Stimulated activated CD8-positive, alpha-beta memory T cell treated with anti-CD3 and anti-CD28 coated beads, Interleukin-7, amount 100 ng/mL, for 4 hours (primary cell): Measurements from ENCODE around the gene DRD2.
"Not testable (repeated sequence)": the region's sequence is repeated elsewhere in the genome, so short reads cannot be mapped to it uniquely, and the experiment has no call there.

Experiments used
- DNase-seq, 2 donors: peaks; one replicate each; pipeline ENCODE4 v3.0.0-alpha.2; 2020; ENCODE audit warnings: low read depth in 2 of 2

Gene DRD2

DNA sequence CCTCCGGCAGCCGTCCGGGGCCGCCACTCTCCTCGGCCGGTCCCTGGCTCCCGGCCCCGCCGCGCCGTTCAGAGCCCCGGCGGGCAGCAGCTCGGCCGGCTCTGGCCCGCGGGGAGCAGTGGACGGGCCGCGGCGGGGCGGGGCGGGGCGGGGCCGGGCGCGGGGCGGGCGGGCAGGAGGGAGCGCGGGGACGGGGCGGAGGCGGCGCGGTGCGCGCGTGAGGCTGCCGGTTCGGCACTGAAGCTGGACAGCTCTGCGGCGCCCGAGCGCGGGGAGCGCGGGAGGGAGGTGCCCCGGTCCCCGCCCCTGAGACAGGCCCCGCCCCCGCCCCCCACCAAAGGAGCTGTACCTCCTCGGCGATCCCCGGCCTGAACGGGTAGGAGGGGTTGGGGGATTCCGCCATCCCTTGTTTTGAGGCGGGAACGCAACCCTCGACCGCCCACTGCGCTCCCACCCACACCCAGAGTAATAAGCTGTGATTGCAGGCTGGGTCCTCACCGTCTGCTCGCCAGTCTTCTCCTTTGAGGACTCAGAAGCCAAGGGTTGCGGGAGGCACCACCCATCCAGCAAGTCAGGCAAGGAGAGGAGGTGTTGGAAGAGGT lies at the start of gene DRD2:
Gene DRD2 (minus strand): TSS at position 239 of the 602 bp plus-strand sequence. CDS start 50,747 bp downstream, outside the sequence.
- DNase-seq = no peak

- DNase-seq = not testable (repeated sequence)
Measured at GRCh38 chr11:113523906-113524305, 48.7 kb upstream of the DRD2 start.

GRCh38 chr11:113521737-113522517 lies 46.7 kb upstream of the DRD2 start:
- DNase-seq = no peak

DNA sequence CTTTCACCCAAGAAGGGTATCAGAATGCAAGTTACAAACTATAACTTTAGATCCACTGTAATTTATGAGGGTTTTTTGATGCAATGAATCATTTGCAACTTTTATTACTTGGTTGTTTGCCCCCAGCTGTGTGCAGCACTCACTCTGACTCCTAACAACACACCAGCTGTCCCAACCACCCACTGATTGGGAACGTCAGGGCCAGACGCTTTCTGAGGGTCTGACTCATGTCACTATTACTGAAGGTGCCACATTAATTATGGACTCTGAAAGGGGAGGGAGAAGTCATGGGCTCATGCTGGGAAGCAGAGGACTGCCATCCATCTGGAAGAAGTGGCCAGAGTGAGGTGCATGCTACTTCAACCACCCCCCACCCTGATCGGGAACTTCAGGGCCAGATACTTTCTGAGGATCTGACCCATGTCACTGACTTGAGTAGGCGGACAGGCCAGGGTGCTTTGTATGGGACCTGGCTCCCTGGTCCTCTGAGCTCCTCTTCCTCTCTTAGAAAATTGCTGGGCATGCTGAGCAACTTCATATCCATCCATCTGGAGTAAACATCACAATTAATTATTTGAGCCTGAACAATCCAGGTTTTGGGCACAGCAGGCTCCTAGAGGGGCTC lies 44.9 kb upstream of the DRD2 start:
- DNase-seq = no peak

GRCh38 chr11:113518716-113519495 lies 43.7 kb upstream of the DRD2 start:
- DNase-seq = no peak

DNA sequence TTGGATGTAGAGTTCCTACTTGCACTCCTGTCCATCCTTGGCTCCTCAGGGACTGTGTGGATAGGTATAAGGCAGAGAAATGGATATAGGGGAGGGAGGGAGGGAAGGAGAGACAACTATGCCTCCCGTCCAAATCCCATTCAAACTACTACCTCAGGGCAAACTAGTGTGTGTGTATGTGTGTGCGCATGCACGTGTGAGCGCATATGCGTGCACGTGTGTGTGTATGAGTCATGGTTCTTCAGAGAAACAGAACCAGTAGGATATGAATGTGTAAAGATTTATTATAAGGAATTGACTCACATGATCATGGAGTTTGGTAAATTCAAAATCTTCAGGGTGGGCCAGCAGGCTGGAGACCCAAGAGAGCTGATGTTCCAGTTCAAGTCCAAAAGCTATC lies 42.2 kb upstream of the DRD2 start:
- DNase-seq = no peak

DNA sequence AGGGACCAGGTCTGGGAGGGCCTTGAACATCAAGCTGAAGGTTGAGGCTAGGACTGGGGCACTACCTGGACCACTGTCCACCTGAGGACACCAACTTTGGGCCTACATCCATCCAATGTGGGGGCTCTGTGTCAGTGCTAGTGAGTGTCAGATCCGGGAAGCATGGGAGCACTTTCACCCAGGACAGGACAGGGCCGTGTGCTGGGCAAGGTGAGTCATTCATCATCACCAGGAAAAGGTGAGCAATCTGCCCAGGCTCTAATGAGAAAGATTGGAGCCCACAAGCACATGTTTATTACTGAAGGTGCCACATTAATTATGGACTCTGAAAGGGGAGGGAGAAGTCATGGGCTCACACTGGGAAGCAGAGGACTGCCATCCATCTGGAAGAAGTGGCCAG lies 39.7 kb upstream of the DRD2 start:
- no peak for DNase-seq

- no peak for DNase-seq
Measured at GRCh38 chr11:113507341-113507740, 32.1 kb upstream of the DRD2 start.

- no peak for DNase-seq
Measured at GRCh38 chr11:113506893-113507292, 31.7 kb upstream of the DRD2 start.

- no peak for DNase-seq
Measured at GRCh38 chr11:113506461-113506860, 31.3 kb upstream of the DRD2 start.

- DNase-seq = no peak
Measured at GRCh38 chr11:113505541-113506375, 30.6 kb upstream of the DRD2 start.

DNA sequence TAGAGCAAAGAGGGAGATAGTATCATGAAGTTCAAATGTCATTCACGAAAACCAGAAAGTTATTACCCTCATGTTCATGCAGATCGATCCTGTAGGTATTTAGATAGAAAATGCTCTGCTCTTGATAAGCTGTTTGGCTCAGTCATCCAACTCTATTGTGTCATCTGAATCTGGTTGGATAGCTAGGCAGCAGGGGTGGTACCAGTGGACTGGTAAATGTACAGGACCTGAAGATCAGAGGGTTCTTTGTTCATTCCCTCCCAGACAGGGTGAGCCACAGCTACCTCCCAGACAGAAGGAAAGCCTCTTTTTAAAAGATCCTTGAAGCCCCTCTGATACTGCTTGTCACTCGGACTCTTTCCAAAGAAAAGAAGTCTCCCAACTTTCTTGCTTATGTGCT lies 29.8 kb upstream of the DRD2 start:
- no peak for DNase-seq

DNA sequence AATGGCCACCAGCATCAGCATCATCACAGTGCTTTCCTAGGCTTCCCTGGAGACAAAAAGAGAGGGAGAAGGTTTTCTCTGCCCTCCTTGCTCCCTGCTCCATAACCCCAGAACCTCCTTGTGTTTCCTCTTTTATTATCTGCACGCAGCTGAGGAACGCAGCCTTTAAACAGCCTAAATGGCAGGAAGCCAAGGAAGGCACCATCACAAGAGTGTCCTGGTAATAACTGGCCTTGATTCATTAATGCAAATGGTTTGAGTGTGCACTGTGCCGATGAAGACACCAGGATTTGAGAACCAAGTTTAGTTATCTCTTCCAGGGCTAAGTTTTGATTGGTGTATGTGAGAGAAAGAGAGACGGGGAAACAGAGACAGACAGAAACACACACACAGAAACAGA lies 29.4 kb upstream of the DRD2 start:
- DNase-seq = no peak

- DNase-seq = no peak
Measured at GRCh38 chr11:113504071-113504470, 28.9 kb upstream of the DRD2 start.

GRCh38 chr11:113497066-113497910 lies 22.1 kb upstream of the DRD2 start:
- DNase-seq = no peak

GRCh38 chr11:113496026-113496651 lies 20.9 kb upstream of the DRD2 start:
- DNase-seq = no peak

- no peak for DNase-seq
Measured at GRCh38 chr11:113494021-113494420, 18.8 kb upstream of the DRD2 start.

DNA sequence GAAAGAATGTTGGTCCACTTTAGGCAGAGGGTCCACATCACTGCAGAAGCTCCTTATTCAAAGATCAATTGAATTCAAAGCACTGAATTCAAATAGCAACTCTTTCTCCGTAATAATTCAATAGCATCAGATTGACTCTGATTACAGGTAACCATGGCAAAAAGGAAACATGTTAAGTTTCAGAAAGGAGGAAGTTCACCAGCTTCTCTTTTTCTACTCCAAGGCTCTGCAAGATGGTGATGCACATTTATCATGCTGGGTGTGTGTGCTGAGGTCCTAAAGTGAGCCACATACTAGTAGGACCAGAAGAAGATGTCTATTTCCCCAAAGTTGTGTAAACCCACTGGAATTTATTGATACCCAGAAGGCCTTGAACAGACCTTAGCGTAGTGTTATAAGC lies 18.0 kb upstream of the DRD2 start:
- no peak for DNase-seq

- DNase-seq = no peak
Measured at GRCh38 chr11:113488931-113489351, 13.7 kb upstream of the DRD2 start.

DNA sequence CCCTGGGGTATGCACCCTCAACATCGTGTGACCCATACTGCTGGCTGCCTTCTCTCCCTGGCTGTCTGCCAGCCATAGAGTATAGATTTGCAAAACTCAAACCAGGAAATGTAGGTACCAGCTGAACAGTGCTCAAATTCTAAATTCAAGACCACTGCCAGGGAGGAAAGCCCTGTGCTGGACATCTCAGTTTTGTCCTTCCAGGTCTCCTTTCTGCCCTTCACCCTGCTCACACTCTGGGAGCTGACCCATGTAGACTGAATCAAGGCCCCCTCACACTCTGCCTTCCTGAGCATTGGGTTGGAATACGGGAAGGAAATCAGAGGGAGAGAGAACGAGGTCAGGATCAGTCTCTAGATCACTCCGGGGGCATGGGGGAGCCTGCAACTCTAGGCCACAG lies 12.4 kb upstream of the DRD2 start:
- no peak for DNase-seq
